Uterus (tissue), 2 donors: ENCODE results near the gene PAGR1.
"Not testable (repeated sequence)": the region's sequence is repeated elsewhere in the genome, so short reads cannot be mapped to it uniquely, and the experiment has no call there.

Experiments used
- POLR2A ChIP-seq, 2 donors: fragments of 450-650 bp; IDR thresholded peaks; one replicate each; pipeline ENCODE4 v1.6.1; 2016; ENCODE audit warnings: antibody characterized with exemption in 2 of 2, mild to moderate bottlenecking in 1 of 2, moderate library complexity in 1 of 2
- TF ChIP-seq, protein P1 (sequence below), 4 experiments: fragments of 200-600 bp in 2 of 4; fragments of 450-650 bp in 2 of 4; sonication (generic) in 2 of 4; IDR thresholded peaks; one replicate each; pipeline ENCODE4 v1.5.1; 2016 to 2019; ENCODE audit warnings: antibody characterized with exemption in 4 of 4, mild to moderate bottlenecking in 2 of 4, moderate library complexity in 1 of 4

DNA sequence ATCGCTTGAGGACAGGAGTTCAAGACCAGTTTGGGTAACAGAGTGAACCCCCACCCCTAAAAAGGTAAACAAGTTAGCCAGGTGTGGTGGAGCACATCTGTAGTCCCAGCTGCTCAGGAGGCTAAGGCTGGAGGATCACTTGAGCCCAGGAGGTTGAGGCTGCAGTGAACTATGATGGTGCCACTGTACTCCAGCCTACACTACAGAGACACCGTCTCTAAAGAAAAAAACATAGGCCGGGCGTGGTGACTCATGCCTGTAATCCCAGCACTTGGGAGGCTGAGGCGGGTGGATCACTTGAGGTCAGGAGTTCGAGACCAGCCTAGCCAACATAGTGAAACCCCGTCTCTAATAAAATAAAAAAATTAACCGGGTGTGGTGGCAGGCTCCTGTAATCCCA is 53.1 kb downstream of the PAGR1 start:
- TF ChIP-seq, protein P1, sequence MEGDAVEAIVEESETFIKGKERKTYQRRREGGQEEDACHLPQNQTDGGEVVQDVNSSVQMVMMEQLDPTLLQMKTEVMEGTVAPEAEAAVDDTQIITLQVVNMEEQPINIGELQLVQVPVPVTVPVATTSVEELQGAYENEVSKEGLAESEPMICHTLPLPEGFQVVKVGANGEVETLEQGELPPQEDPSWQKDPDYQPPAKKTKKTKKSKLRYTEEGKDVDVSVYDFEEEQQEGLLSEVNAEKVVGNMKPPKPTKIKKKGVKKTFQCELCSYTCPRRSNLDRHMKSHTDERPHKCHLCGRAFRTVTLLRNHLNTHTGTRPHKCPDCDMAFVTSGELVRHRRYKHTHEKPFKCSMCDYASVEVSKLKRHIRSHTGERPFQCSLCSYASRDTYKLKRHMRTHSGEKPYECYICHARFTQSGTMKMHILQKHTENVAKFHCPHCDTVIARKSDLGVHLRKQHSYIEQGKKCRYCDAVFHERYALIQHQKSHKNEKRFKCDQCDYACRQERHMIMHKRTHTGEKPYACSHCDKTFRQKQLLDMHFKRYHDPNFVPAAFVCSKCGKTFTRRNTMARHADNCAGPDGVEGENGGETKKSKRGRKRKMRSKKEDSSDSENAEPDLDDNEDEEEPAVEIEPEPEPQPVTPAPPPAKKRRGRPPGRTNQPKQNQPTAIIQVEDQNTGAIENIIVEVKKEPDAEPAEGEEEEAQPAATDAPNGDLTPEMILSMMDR (IDR thresholded peaks at IDR 0.05): not testable (repeated sequence)
- not testable (repeated sequence) for TF ChIP-seq POLR2A (IDR thresholded peaks at IDR 0.05)
